AG04449 (cell line): ENCODE data around the gene IPMK.
"Not testable (repeated sequence)": the region's sequence is repeated elsewhere in the genome, so short reads cannot be mapped to it uniquely, and the experiment has no call there.

ENCODE experiments used
- CTCF ChIA-PET: fragments of 350-600 bp; formaldehyde crosslinking; extraction: SDS; loops from one replicate; lab custom pipeline; 2021; ENCODE audit warnings: antibody characterized with exemption; lab: Yijun Ruan, JAX
- POLR2A ChIA-PET: fragments of 400-600, 350-600 bp; formaldehyde crosslinking; extraction: SDS; loops from one replicate; lab custom pipeline; 2020; ENCODE audit warnings: antibody characterized with exemption, inconsistent platforms; lab: Yijun Ruan, JAX
- DNase-seq: peaks from one replicate; pipeline ENCODE4 v3.0.0-alpha.2; 2010; ENCODE audit warnings: low read depth, low spot score
- H3K4me3 ChIP-seq: 2 replicates; pipeline ENCODE4 v1.5.1; 2011; ENCODE audit warnings: low read depth, mild to moderate bottlenecking, control low read depth, low read length
- CTCF ChIP-seq: IDR thresholded peaks from one replicate; pipeline ENCODE4 v1.5.1; 2011; ENCODE audit warnings: mild to moderate bottlenecking, moderate library complexity, low read length, control low read depth, inconsistent platforms; ENCODE audit not compliant: insufficient read depth; ENCODE audit errors: missing control alignments

IPMK gene

GRCh38 chr10:58254644-58255043 lies 13.1 kb downstream of the IPMK start:
- no peak for DNase-seq
- no peak for TF ChIP-seq CTCF
- no peak overlapping the region for H3K4me3 ChIP-seq
- ChIA-PET CTCF (no interaction called here), POLR2A (no interaction called here)

GRCh38 chr10:58253184-58253583 lies 14.5 kb downstream of the IPMK start:
- CTCF ChIA-PET: no interaction called here
- no peak overlapping the region for H3K4me3 ChIP-seq
- TF ChIP-seq CTCF: no peak
- DNase-seq: no peak
- POLR2A ChIA-PET: no interaction called here

GRCh38 chr10:58244666-58245065 lies 23.0 kb downstream of the IPMK start:
- DNase-seq, POLR2A ChIA-PET, H3K4me3 ChIP-seq, CTCF ChIA-PET: not testable (repeated sequence)

GRCh38 chr10:58244242-58244641 lies 23.5 kb downstream of the IPMK start:
- POLR2A ChIA-PET, CTCF ChIA-PET, DNase-seq, H3K4me3 ChIP-seq: not testable (repeated sequence)

GRCh38 chr10:58243801-58244200 lies 23.9 kb downstream of the IPMK start:
- POLR2A ChIA-PET, DNase-seq, H3K4me3 ChIP-seq, CTCF ChIA-PET: not testable (repeated sequence)

- DNase-seq: no peak
- ChIA-PET CTCF (no interaction called here), POLR2A (no interaction called here)
- no peak overlapping the region for H3K4me3 ChIP-seq
- TF ChIP-seq CTCF: no peak
Observed at GRCh38 chr10:58243269-58243668, 24.4 kb downstream of the IPMK start.

GRCh38 chr10:58241346-58241745 lies 26.3 kb downstream of the IPMK start:
- no peak for TF ChIP-seq CTCF
- ChIA-PET POLR2A (interaction anchor here (1.0 kb wide), 1 partner anchor 13 kb away, joined by 3 read pairs; no protein-coding TSS in a partner anchor), CTCF (interaction anchor here (1.4 to 1.6 kb wide), 3 partner anchors 49 to 64 kb away, joined by 3 to 4 read pairs (median 3); no protein-coding TSS in a partner anchor)
- H3K4me3 ChIP-seq: no peak overlapping the region
- no peak for DNase-seq

- CTCF ChIA-PET: interaction anchor here (1.4 kb wide), 1 partner anchor 50 kb away, joined by 3 read pairs; no protein-coding TSS in a partner anchor
- POLR2A ChIA-PET: interaction anchor here (1.0 kb wide), 1 partner anchor 13 kb away, joined by 3 read pairs; no protein-coding TSS in a partner anchor
Observed at GRCh38 chr10:58240531-58240930, 27.2 kb downstream of the IPMK start.

More at GRCh38 chr10:58240531-58240930, 27.2 kb downstream of the IPMK start:
- H3K4me3 ChIP-seq: no peak overlapping the region
- no peak for TF ChIP-seq CTCF
- no peak for DNase-seq
